GM18868 (cell line): Measurements from ENCODE around the gene BIRC6.
"Not testable (repeated sequence)": the region's sequence is repeated elsewhere in the genome, so short reads cannot be mapped to it uniquely, and the experiment has no call there.

Experiments used
- ATAC-seq: cut with Tn5 transposase; IDR thresholded peaks from one replicate; pipeline ENCODE4 v1.9.1; 2021; ENCODE audit warnings: mild to moderate bottlenecking, moderate library complexity; ENCODE audit not compliant: unreplicated experiment

Gene BIRC6

GRCh38 chr2:32356681-32357317 is at the start of gene BIRC6:
Gene BIRC6 (plus strand): TSS chr2:32357023. CDS start chr2:32357162, 139 bp downstream.
- ATAC-seq = peak; percentile 86

GRCh38 chr2:32310577-32310976 is 46.2 kb upstream of the BIRC6 start:
- no peak for ATAC-seq

- no peak for ATAC-seq
These were observed 41.9 kb upstream of the BIRC6 start for GRCh38 chr2:32314886-32315285.

GRCh38 chr2:32328679-32329078 is 28.1 kb upstream of the BIRC6 start:
- not testable (repeated sequence) for ATAC-seq

GRCh38 chr2:32329180-32329980 is 27.4 kb upstream of the BIRC6 start:
- ATAC-seq = not testable (repeated sequence)

GRCh38 chr2:32330136-32330535 is 26.7 kb upstream of the BIRC6 start:
- ATAC-seq = no peak

GRCh38 chr2:32342801-32343200 is 14.0 kb upstream of the BIRC6 start:
- no peak for ATAC-seq

GRCh38 chr2:32350797-32351196 is 6.0 kb upstream of the BIRC6 start:
- not testable (repeated sequence) for ATAC-seq

GRCh38 chr2:32355976-32356680 is 695 bp upstream of the BIRC6 start:
- no peak for ATAC-seq

- ATAC-seq = peak; percentile 7
These were observed 691 bp downstream of the BIRC6 start for GRCh38 chr2:32357318-32358110.

GRCh38 chr2:32358111-32358482 is 1.3 kb downstream of the BIRC6 start:
- ATAC-seq = no peak

GRCh38 chr2:32360416-32360815 is 3.6 kb downstream of the BIRC6 start:
- ATAC-seq = no peak

- not testable (repeated sequence) for ATAC-seq
These were observed 6.2 kb downstream of the BIRC6 start for GRCh38 chr2:32362997-32363396.

- no peak for ATAC-seq
These were observed 6.8 kb downstream of the BIRC6 start for GRCh38 chr2:32363597-32363996.

GRCh38 chr2:32364290-32364689 is 7.5 kb downstream of the BIRC6 start:
- not testable (repeated sequence) for ATAC-seq

GRCh38 chr2:32365679-32366078 is 8.9 kb downstream of the BIRC6 start:
- not testable (repeated sequence) for ATAC-seq

GRCh38 chr2:32366595-32366994 is 9.8 kb downstream of the BIRC6 start:
- ATAC-seq = no peak

GRCh38 chr2:32369222-32369621 is 12.4 kb downstream of the BIRC6 start:
- no peak for ATAC-seq

- not testable (repeated sequence) for ATAC-seq
These were observed 14.1 kb downstream of the BIRC6 start for GRCh38 chr2:32370942-32371341.

- ATAC-seq = no peak
These were observed 15.8 kb downstream of the BIRC6 start for GRCh38 chr2:32372519-32373182.
